Measurements from ENCODE around the gene QPRT. TPM values are rescaled to one million over a fixed set of nuclear protein-coding genes. Genes with fewer than 3 reads are reported as not detected.
"Not testable (repeated sequence)": the region's sequence is repeated elsewhere in the genome, so short reads cannot be mapped to it uniquely, and the experiment has no call there.

Gene QPRT
- 0.04 and 0.13 TPM in 2 replicates for total RNA-seq

DNA sequence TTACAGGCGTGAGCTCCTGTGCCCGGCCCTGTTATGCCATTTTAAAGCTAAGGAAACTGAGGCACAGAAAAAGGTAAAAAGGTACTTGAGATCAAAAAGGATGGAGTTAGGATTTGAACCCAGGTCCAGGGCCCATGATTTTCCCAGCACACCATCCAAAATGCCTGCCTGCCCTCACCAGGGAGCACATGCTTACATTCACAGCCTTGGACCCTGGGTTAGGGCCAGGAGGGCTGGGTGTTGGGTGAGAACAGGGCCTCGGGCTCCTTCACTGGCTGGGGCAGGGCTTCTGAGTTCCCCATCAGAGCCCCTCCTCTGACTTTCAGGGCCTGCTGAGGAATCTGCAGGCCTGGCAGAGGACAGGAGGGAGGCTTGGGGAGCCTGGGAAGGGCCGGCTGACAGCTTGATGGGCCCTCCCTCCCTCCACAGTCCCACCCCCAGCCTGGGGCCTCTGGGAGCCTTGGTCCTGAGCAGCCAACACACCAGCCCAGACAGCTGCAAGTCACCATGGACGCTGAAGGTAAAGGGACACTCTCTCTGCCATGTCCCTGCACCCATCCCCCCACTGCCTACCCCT lies at the start of gene QPRT:
TSS of gene QPRT (plus strand) at position 490 of the 577 bp plus-strand sequence. CDS start at position 508, 18 bp downstream.
- DNase-seq (ENCODE audit: low read depth, low spot score), result no peak

- not testable (repeated sequence) for DNase-seq (ENCODE audit: low read depth, low spot score)
These were observed 49.7 kb upstream of the QPRT start for GRCh38 chr16:29629318-29629717.

- not testable (repeated sequence) for DNase-seq (ENCODE audit: low read depth, low spot score)
These were observed 47.3 kb upstream of the QPRT start for GRCh38 chr16:29631658-29632057.

DNA sequence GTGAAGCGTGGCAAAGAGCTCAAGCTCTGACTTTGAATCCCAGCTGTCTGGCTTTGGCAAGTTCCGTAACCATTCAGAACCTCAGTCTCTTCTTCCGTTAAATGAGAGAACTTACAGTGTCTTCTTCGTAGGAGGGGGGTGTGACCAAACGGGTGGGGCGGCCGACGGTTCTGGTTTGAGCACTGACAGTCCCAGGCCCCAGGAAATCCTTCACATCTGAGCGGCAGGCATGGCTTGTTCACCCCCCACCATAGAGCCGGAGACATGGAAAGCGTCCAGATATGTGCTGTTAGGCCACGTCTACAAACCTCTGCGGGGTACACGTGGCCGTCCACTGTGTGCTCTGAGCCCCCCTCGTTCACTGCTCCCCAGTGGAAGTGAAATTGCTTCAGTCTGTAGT lies 43.1 kb upstream of the QPRT start:
- DNase-seq (ENCODE audit: low read depth, low spot score), result not testable (repeated sequence)

DNA sequence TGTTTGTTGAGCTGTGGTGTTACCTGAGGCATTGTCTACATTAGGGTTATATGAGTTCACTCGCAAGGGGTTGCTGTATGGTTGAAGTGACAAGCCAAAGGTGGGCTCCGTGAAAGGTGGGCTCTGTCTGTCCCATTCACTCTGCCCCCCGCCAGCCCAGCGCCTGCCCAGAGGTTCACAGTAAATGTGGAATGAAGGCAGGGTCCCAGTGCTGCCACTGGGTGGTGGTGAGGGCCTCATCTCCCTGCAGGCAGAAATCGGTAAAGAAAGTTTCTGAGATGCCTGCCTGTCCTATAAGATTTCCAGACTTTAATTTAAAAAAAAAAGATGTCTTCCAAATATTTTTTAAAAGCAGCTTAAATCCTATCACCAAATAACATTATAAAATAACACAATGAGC lies 42.6 kb upstream of the QPRT start:
- DNase-seq (ENCODE audit: low read depth, low spot score), result not testable (repeated sequence)

GRCh38 chr16:29638751-29639150 lies 40.2 kb upstream of the QPRT start:
- not testable (repeated sequence) for DNase-seq (ENCODE audit: low read depth, low spot score)

GRCh38 chr16:29641561-29641960 lies 37.4 kb upstream of the QPRT start:
- DNase-seq (ENCODE audit: low read depth, low spot score), result no peak

GRCh38 chr16:29643596-29643995 lies 35.4 kb upstream of the QPRT start:
- DNase-seq (ENCODE audit: low read depth, low spot score), result no peak

DNA sequence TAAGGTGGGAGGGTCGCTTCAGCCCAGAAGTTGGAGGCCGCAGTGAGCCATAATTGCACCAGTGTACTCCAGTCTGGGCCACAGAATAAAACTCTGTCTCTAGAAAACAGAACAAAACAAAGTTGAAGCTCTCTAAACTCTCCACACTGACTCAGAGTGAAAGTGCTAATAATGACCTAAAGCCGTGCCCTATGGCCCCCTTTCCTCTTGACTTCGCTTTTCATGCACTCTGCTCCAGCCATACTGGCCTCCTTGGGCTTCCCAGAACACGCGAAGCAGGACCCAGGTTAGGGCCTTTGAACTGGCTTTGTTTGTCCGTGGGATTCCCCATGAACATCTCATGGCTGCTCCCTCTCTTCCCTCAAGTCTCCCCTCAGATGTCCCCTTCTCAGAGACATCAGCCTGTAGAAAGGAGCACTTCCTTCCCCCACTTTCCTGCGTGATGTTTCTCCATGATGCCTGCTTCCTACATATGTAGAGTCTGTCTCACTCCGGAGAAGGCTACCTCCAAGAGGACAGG lies 34.6 kb upstream of the QPRT start:
- no peak for DNase-seq (ENCODE audit: low read depth, low spot score)

GRCh38 chr16:29644973-29645693 lies 33.8 kb upstream of the QPRT start:
- DNase-seq (ENCODE audit: low read depth, low spot score), result no peak

- DNase-seq (ENCODE audit: low read depth, low spot score), result no peak
These were observed 33.2 kb upstream of the QPRT start for GRCh38 chr16:29645694-29646187.

DNA sequence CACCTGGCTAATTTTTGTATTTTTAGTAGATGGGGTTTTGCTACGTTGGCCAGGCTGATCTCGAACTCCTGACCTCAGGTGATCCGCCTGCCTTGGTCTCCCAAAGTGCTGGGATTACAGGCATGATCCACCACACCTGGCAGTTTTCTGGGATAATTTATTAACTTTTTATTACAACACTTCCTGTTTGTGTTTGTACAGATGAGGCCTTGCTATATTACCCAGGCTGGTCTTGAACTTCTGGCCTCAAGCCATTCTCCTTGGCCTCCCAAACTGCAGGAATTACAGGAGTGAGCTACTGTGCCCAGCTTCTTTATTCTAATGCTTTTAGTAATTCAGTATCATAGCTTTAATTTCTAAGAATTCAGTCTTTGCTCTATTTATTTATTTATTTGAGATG lies 32.0 kb upstream of the QPRT start:
- no peak for DNase-seq (ENCODE audit: low read depth, low spot score)

DNA sequence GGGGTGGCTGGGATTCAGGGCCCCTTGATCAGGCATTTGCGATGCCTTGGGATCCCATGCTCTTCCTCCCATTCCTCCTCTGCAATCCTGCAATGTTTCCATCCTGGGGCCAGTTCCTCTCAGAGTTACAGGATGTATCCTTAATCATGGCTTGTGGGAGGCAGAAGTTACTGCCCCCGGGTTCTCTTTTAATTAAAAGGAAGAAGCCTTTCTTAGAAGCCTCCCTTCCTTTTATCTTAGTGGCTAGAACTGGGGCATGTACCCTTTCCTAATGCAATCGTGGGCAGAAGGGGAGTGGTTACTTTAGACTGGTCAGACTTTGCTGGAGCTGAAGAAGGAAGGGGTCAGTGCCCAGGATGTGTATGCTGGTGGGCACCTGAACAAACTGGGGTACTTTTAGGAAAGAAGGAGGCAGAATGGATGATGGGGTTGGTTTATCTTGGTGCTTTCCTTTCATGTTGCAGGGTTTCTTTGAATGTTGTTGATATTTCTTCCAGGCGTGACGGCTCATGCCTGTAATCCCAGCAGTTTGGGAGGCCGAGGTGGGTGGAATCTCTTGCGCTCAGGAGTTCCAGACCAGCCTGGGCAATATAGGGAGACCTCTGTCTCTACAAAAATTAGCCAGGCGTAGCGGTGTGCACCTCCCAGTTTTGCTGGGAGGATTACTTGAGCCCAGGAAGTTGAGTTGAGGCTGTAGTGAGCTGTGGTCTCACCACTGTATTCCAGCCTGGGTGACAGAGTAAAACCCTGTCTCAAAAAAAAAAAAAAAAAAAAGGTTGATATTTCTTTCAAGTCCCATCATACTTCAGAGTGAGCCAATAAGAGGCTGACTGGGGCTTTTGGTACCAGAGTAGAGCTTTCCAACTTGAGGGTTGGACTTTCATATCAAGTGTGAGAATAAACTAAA lies 29.1 kb upstream of the QPRT start:
- DNase-seq (ENCODE audit: low read depth, low spot score), result no peak

- no peak for DNase-seq (ENCODE audit: low read depth, low spot score)
These were observed 28.2 kb upstream of the QPRT start for GRCh38 chr16:29650771-29651170.

DNA sequence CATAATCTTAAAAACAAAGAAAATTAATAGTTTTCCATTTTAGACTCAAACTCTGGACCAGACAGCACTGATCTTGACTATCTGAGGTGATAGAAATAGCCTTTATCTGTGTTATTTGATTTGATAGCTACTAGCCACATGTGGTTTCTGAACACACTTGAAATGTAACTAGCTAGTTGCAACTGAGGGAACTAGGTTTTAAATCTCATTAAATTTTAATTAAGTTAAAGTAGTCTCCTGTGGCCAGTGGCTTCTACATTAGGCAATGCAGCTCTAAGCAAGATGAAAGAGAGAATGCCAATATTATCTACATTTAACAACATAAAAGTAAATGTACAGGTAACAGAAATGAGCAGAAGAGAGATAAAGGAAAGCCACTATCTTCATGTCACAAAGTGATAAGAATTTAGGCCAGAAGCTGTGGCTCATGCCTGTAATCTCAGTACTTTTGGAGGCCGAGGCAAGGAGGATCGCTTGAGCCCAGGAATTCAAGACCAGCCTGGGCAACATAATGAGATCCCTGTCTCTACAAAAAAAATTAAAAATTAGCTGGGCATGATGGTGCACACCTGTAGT lies 27.1 kb upstream of the QPRT start:
- DNase-seq (ENCODE audit: low read depth, low spot score), result no peak

- no peak for DNase-seq (ENCODE audit: low read depth, low spot score)
These were observed 25.5 kb upstream of the QPRT start for GRCh38 chr16:29653471-29653870.

DNA sequence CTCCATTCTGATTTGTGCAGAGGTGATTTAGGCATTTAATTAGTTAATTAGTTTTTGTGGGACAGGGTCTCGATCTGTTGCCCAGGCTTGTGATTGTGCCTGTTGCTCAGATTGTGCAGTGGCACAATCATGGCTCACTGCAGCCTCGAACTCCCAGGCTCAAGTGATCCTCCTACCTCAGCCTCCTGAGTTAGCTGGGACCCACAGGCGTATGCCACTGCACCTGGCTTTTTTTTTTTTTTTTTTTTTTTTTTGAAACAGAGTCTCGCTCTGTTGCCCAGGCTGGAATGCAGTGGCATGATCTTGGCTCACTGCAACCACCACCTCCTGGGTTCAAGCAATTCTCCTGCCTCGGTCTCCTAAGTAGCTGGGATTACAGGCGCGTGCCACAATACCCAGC lies 25.1 kb upstream of the QPRT start:
- not testable (repeated sequence) for DNase-seq (ENCODE audit: low read depth, low spot score)

- no peak for DNase-seq (ENCODE audit: low read depth, low spot score)
These were observed 22.1 kb upstream of the QPRT start for GRCh38 chr16:29656688-29657523.

GRCh38 chr16:29658705-29659104 lies 20.3 kb upstream of the QPRT start:
- DNase-seq (ENCODE audit: low read depth, low spot score), result no peak

- DNase-seq (ENCODE audit: low read depth, low spot score), result no peak
These were observed 16.8 kb upstream of the QPRT start for GRCh38 chr16:29662000-29662728.
